HG03378 (cell line): ENCODE results near the gene OR9Q1.
"Not testable (repeated sequence)": the region's sequence is repeated elsewhere in the genome, so short reads cannot be mapped to it uniquely, and the experiment has no call there.

ENCODE experiments used
- ATAC-seq: cut with Tn5 transposase; IDR thresholded peaks from one replicate; pipeline ENCODE4 v1.9.1; 2021; ENCODE audit warnings: mild to moderate bottlenecking, moderate library complexity; ENCODE audit not compliant: unreplicated experiment

Gene OR9Q1

GRCh38 chr11:58023435-58023931 lies at the start of gene OR9Q1:
Gene OR9Q1, plus strand, starts transcription at chr11:58023881. Its CDS starts 155,564 bp downstream, at chr11:58179445.
- ATAC-seq: no peak

DNA sequence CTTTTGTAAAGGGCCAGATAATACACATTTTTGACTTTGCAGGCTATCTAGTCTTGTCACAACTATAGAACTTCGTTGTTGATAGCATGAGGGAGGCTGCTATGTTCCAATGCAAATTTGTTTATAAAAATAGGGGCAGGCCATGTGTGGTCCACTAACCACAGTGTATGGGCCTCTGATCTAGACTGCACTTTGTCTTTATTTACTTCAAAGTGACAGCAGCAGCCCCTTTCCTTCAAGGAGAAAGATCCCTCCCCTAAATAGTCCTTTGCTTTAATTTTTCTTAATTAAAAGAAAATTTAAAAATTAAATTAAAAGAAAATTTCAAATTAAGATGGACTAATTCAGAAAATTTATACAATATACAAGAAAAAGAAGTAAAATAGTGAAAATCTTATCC lies 49.5 kb upstream of the OR9Q1 start:
- ATAC-seq: no peak

GRCh38 chr11:57974848-57975601 lies 48.7 kb upstream of the OR9Q1 start:
- ATAC-seq: no peak

DNA sequence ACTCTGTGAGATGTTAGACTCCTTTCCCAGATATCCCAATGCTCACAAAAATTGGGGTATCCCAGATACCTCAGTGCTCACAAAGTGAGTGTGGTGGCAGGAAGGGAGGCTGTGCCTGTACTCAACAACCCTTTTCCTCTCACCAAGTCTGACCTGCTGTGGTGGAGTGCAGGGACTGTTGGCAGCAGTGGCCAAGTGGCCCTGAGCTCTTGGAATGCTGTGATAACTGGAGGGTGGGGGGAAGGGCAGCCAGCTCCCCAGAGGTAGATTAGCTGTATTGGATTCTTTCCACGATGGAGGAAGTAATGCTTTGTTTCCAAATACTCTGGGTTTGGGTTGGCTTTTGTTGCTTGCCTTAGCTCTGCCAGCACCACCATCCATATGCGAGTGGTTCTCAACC lies 46.0 kb upstream of the OR9Q1 start:
- ATAC-seq: no peak

DNA sequence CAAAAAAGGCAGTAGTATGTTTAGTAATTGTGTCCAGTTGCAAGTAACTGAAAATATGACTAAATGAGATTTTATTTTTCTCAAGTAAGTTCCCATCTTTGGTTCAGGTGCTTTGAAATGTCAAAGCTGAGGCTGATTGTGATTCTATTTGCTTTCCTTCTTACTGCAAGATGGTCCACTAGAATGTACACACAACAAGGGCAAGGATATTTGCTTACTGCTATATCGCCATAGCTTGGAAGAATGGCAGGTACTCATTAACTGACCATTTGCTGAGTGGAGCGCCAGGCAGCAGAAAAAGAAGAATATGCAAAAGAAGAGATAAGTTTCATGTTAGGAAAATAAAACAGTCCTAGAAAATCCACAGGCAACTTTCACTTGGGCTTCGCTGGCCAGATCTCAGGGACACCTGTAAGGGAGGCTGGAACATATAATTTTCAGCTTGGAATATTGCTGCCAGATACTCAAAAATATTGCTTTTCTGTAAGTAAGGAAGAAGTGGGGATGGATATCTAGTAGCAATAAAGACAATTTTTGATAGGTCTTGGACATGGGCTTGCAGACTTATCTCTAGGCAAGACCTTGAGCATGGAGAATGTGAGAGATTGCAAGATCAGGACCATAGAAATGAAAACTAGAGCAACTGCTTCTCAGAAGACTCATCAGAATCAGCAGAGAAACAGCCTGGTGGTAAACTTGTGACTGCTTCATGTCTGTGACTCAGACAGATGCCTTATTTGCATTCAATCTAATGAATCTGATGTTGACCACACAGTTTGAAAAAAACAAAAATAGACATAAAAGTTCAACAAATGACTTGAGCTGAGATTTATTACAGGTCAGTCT lies 44.8 kb upstream of the OR9Q1 start:
- ATAC-seq: no peak

GRCh38 chr11:57979532-57980079 lies 44.1 kb upstream of the OR9Q1 start:
- ATAC-seq: no peak

GRCh38 chr11:57980201-57980600 lies 43.5 kb upstream of the OR9Q1 start:
- ATAC-seq: no peak

GRCh38 chr11:57981536-57981935 lies 42.1 kb upstream of the OR9Q1 start:
- ATAC-seq: no peak

DNA sequence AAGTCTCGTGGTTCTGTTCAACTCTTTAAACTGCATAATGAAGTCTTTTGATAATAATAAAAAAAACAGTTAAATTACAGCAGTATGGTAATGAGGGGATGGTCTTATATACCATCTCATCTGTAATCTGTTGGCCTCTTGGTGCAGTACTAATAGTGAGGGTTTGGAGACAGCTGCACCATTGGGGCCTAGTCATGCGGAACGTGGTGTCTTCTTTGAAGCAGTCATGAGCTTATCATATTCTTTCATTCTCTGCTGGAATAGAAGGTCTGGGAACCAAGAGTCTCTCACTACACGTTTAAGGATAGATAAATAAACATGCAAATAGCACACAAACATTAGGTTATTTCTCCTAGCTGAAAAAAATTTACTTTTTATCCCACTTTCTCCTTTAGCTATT lies 40.9 kb upstream of the OR9Q1 start:
- no peak for ATAC-seq

DNA sequence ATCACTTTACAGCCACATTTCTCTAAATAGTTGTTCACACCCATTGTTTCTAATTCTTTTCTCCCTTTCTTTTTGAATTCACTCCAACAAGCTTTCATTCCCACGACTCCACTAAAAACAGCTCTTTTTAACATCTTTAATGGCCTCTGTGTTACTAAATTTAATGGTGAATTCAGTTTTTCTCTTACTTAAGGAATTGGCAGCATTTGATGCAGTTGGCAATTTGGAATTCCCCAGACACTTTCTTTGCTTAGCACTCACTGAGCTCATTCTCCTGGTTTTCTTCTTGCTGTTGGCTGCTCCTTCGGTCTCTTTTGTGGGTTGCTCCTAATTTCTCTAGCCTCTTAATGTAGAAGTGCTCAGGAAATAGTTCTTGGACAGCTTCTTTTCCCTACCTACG lies 40.5 kb upstream of the OR9Q1 start:
- ATAC-seq: no peak

DNA sequence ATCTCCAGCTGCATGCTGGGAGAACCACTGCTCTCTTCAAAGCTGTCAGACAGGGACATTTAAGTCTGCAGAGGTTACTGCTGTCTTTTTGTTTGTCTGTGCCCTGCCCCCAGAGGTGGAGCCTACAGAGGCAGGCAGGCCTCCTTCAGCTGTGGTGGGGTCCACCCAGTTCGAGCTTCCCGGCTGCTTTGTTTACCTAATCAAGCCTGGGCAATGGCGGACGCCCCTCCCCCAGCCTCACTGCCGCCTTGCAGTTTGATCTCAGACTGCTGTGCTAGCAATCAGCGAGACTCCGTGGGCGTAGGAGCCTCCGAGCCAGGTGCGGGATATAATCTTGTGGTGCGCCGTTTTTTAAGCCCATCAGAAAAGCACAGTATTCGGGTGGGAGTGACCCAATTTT lies 24.2 kb upstream of the OR9Q1 start:
- ATAC-seq: not testable (repeated sequence)

- not testable (repeated sequence) for ATAC-seq
Observed at GRCh38 chr11:58000021-58000420, 23.7 kb upstream of the OR9Q1 start.

GRCh38 chr11:58000699-58001098 lies 23.0 kb upstream of the OR9Q1 start:
- ATAC-seq: no peak

DNA sequence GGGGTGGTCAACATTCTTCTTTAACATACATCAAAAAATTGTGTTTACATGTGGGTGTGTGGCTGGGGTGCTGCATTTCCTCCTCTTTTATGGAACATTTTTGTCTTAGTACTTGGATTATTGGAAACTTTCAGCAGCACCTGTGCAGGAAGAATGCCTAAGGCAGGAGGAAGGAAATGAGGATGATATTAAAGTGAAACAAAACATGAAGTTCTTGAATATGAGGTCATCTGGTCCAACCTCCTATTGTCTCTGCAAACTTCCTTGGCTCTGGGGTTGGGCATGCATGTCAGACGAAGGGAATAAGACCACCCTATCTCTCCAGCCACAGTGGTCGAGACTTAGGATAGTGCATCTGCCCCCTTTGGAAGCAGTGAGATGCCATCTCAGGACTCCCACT lies 20.6 kb upstream of the OR9Q1 start:
- no peak for ATAC-seq

DNA sequence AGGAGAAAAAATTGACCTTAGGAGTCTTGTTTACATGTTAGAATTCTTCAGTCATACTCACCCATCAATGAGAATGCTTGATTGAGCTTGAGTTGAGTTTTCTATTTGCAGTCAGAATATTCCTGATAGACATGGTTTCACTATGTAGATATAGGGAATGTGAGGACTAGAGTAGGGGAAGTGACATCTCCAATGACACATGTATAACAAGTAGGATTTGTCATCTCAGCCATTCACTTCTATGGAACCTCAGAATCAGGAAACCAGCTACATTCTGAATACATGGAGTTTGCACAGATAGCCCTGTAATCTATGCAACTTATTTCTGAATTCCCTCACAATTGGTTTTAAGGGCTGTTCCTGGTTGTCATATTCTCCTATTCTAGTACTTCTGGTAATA lies 20.1 kb upstream of the OR9Q1 start:
- ATAC-seq: no peak

DNA sequence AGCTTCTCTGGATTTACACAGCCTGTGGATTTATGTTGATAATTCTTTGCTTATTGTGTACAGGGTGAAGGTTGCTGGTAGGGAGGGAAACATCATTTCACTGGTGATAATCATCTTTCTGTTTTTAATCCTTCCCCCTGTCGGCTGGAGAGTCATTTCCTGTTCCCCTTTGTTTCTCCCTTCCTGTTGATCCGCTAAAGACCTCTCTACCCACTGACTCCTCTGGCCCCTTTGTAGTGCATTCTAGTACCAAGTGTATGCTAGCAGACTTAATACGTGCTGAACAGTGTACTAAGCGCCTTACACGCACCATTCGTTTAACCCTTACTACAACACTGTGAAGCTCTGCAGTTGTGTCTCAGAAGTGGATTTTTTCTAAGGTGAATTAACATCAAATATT lies 19.0 kb upstream of the OR9Q1 start:
- no peak for ATAC-seq

- no peak for ATAC-seq
Observed at GRCh38 chr11:58006940-58007339, 16.7 kb upstream of the OR9Q1 start.

- no peak for ATAC-seq
Observed at GRCh38 chr11:58011771-58012170, 11.9 kb upstream of the OR9Q1 start.

- no peak for ATAC-seq
Observed at GRCh38 chr11:58024601-58025091, 965 bp downstream of the OR9Q1 start.

GRCh38 chr11:58027341-58027740 lies 3.7 kb downstream of the OR9Q1 start:
- ATAC-seq: no peak

- no peak for ATAC-seq
Observed at GRCh38 chr11:58028687-58029411, 5.2 kb downstream of the OR9Q1 start.
